B cell (primary cell): Measurements from ENCODE around the gene STRA8. TPM values are rescaled to one million over a fixed set of nuclear protein-coding genes. Genes with fewer than 3 reads are reported as not detected.

ENCODE experiments used
- ATAC-seq: fragments of 200-7000 bp; cut with Tn5 transposase; one replicate; pipeline ENCODE4 v1.10.0; 2021; ENCODE audit warnings: low read depth, mild to moderate bottlenecking, moderate number of reproducible peaks, moderate library complexity
- CTCF ChIA-PET: fragments of 350-600 bp; sonication (Branson Sonifier 250); formaldehyde crosslinking; loops from one replicate; lab custom pipeline; 2021; ENCODE audit warnings: antibody characterized with exemption, inconsistent platforms; lab: Charles Lee
- POLR2A ChIA-PET: fragments of 350-600 bp; sonication (Branson Sonifier 250); formaldehyde crosslinking; loops from one replicate; lab custom pipeline; 2021; ENCODE audit warnings: antibody characterized with exemption; lab: Charles Lee
- DNase-seq: peaks from one replicate; pipeline ENCODE4 v3.0.0; 2013
- H2AFZ ChIP-seq: 2 replicates; pipeline ENCODE4 v1.6.1; 2012; ENCODE audit warnings: mild to moderate bottlenecking, low read depth, low read length; ENCODE audit not compliant: insufficient read depth, poor library complexity, severe bottlenecking
- H3K27ac ChIP-seq, 2 donors: 1 replicate in 1 of 2; 2 replicates in 1 of 2; pipeline ENCODE4 v1.5.1; 2012 to 2013; ENCODE audit warnings: low read length in 2 of 2, mild to moderate bottlenecking in 2 of 2, moderate library complexity in 1 of 2
- H3K27me3 ChIP-seq, 4 experiments: fragments of 200-600 bp in 1 of 4; sonication (generic) in 1 of 4; replicated peaks in 1 of 4; 1 replicate in 2 of 4; 2 replicates in 2 of 4; pipeline versions ENCODE4 v1.6.1 to v1.7.0; 2013 to 2016; ENCODE audit warnings: low read length in 3 of 4, mild to moderate bottlenecking in 2 of 4, mixed read lengths in 1 of 4, moderate library complexity in 1 of 4; ENCODE audit not compliant: insufficient read depth in 4 of 4, control insufficient read depth in 3 of 4; ENCODE audit errors: control extremely low read depth in 1 of 4
- H3K36me3 ChIP-seq, 2 experiments: replicated peaks in 1 of 2; 1 replicate in 1 of 2; 2 replicates in 1 of 2; pipeline versions ENCODE4 v1.6.1 to v1.7.1; 2013; ENCODE audit warnings: low read length in 1 of 2; ENCODE audit not compliant: insufficient read depth in 2 of 2, control insufficient read depth in 1 of 2; ENCODE audit errors: control extremely low read depth in 1 of 2, extremely low read depth in 1 of 2
- H3K4me1 ChIP-seq, 2 donors: fragments of 200-600 bp in 1 of 2; sonication (generic) in 1 of 2; 1 replicate in 1 of 2; 2 replicates in 1 of 2; pipeline versions ENCODE4 v1.5.1 to v1.6.1; 2013 to 2017; ENCODE audit warnings: low read length in 2 of 2; ENCODE audit not compliant: control insufficient read depth in 2 of 2, insufficient read depth in 2 of 2
- H3K4me2 ChIP-seq: replicated peaks from 2 replicates; pipeline ENCODE3; 2012; ENCODE audit warnings: mild to moderate bottlenecking, low read depth, low read length; ENCODE audit not compliant: poor library complexity, severe bottlenecking
- H3K4me3 ChIP-seq, 5 experiments: fragments of 200-600 bp in 1 of 5; sonication (generic) in 1 of 5; 1 replicate in 3 of 5; 2 replicates in 2 of 5; pipeline versions ENCODE4 v1.5.1 to v1.7.0; 2011 to 2016; ENCODE audit warnings: low read length in 4 of 5, mild to moderate bottlenecking in 4 of 5, low read depth in 2 of 5, control low read depth in 1 of 5, moderate library complexity in 1 of 5; ENCODE audit not compliant: insufficient read depth in 1 of 5; ENCODE audit errors: control extremely low read depth in 1 of 5, extremely low read depth in 1 of 5
- H3K79me2 ChIP-seq: fragments of 200-600 bp; sonication (generic); one replicate; pipeline ENCODE4 v1.6.0; 2016; ENCODE audit warnings: low read length; ENCODE audit not compliant: control insufficient read depth, insufficient read depth
- H3K9ac ChIP-seq: fragments of 200-600 bp; sonication (generic); 2 replicates; pipeline ENCODE4 v1.6.1; 2017; ENCODE audit warnings: mild to moderate bottlenecking, low read length, moderate library complexity
- H3K9me3 ChIP-seq, 3 donors: one replicate each; pipeline versions ENCODE4 v1.6.1 to v1.7.1; 2013; ENCODE audit warnings: low read length in 2 of 3; ENCODE audit not compliant: control insufficient read depth in 2 of 3, insufficient read depth in 1 of 3; ENCODE audit errors: control extremely low read depth in 1 of 3
- H4K20me1 ChIP-seq: 2 replicates; pipeline ENCODE4 v1.6.0; 2012; ENCODE audit warnings: mild to moderate bottlenecking, low read length; ENCODE audit not compliant: insufficient read depth, control insufficient read depth, poor library complexity, severe bottlenecking
- H3K27ac Mint-ChIP-seq: one replicate; pipeline ENCODE4 v1.8.0; 2021; ENCODE audit warnings: mixed read lengths
- H3K27me3 Mint-ChIP-seq: one replicate; pipeline ENCODE4 v1.8.0; 2021; ENCODE audit warnings: mixed read lengths
- H3K4me1 Mint-ChIP-seq: one replicate; pipeline ENCODE4 v1.8.0; 2021; ENCODE audit warnings: mixed read lengths
- H3K4me3 Mint-ChIP-seq: one replicate; pipeline ENCODE4 v1.8.0; 2021; ENCODE audit warnings: mixed read lengths
- H3K9me3 Mint-ChIP-seq: one replicate; pipeline ENCODE4 v1.8.0; 2022; ENCODE audit warnings: mixed read lengths; ENCODE audit not compliant: insufficient read depth
- CTCF ChIP-seq: fragments of 200-600 bp; IDR thresholded peaks from one replicate; pipeline ENCODE4 v1.8.0; 2022; ENCODE audit warnings: antibody characterized with exemption, mild to moderate bottlenecking
- EZH2 ChIP-seq: IDR thresholded peaks from 2 replicates; pipeline ENCODE4 v1.6.1; 2012; ENCODE audit warnings: borderline replicate concordance, low read depth, mild to moderate bottlenecking, moderate library complexity, low read length; ENCODE audit not compliant: insufficient read depth, poor library complexity, severe bottlenecking
- WGBS: methylation state at CpG from one replicate; pipeline ENCODE4 v1.1.5; 2013; ENCODE audit warnings: missing lambda C conversion rate; ENCODE audit not compliant: insufficient coverage; 5-methylcytosine and 5-hydroxymethylcytosine counted together
- intact Hi-C: fragments of 100-400 bp; cut with micrococcal nuclease; formaldehyde crosslinking; loops from one replicate; pipeline ENCODE4 v1.10.0; 2022
- polyA plus RNA-seq: library from polyadenylated mRNA; depleted of rRNA; stranded (reverse); fragments of >200 nt; gene quantifications from 2 replicates; pipeline ENCODE4 v1.2.3, GENCODE V29; 2012
- total RNA-seq, 2 donors: library from RNA; stranded (reverse); fragments of 120-200 nt in 1 of 2; gene quantifications; 1 replicate in 1 of 2; 2 replicates in 1 of 2; pipeline versions ENCODE4 v1.2.3 to v1.2.4, GENCODE V29; 2013 to 2022

Gene STRA8
- total and polyA plus RNA-seq, 2 donors (not counting 1 experiment from before 2014, with no cell fraction given) = not detected

GRCh38 chr7:135245226-135246190 lies 11.9 kb downstream of the STRA8 start:
- POLR2A ChIA-PET = no interaction called here

More at GRCh38 chr7:135245226-135246190, 11.9 kb downstream of the STRA8 start:
- H3K4me3 Mint-ChIP-seq = no peak overlapping the region
- H3K4me1 ChIP-seq = no peaks in the 10 kb centered on the region
- no peak overlapping the region for H3K4me2 ChIP-seq
- ATAC-seq = no peak
- no peak overlapping the region for H3K9ac ChIP-seq
- no peak overlapping the region for H3K27ac Mint-ChIP-seq
- H3K4me3 ChIP-seq = no peak overlapping the region
- no peaks in the 10 kb centered on the region for H3K79me2 ChIP-seq
- peaks cover 0 to 6% (median 0%) of the 10 kb centered on the region in 3 donors for H3K9me3 ChIP-seq
- H3K9me3 Mint-ChIP-seq = no peaks in the 10 kb centered on the region
- intact Hi-C loops = no loop called here
- no peaks in the 10 kb centered on the region for H3K36me3 ChIP-seq
- TF ChIP-seq CTCF (no peak), EZH2 (no peak)
- H2AFZ ChIP-seq = no peak overlapping the region
- H3K27me3 Mint-ChIP-seq = peaks cover 16% of the 10 kb centered on the region
- no peaks in the 10 kb centered on the region for H4K20me1 ChIP-seq
- DNase-seq = no peak
- no peaks in the 10 kb centered on the region for H3K4me1 Mint-ChIP-seq
- CTCF ChIA-PET = no interaction called here
- WGBS = 97% methylated on average over 5 of the region's 9 CpGs
- peaks cover 0 to 10% (median 2%) of the 10 kb centered on the region in 4 experiments for H3K27me3 ChIP-seq
- H3K27ac ChIP-seq = no peak overlapping the region
